ENCODE results near the gene TBXA2R.

The TBXA2R gene

DNA sequence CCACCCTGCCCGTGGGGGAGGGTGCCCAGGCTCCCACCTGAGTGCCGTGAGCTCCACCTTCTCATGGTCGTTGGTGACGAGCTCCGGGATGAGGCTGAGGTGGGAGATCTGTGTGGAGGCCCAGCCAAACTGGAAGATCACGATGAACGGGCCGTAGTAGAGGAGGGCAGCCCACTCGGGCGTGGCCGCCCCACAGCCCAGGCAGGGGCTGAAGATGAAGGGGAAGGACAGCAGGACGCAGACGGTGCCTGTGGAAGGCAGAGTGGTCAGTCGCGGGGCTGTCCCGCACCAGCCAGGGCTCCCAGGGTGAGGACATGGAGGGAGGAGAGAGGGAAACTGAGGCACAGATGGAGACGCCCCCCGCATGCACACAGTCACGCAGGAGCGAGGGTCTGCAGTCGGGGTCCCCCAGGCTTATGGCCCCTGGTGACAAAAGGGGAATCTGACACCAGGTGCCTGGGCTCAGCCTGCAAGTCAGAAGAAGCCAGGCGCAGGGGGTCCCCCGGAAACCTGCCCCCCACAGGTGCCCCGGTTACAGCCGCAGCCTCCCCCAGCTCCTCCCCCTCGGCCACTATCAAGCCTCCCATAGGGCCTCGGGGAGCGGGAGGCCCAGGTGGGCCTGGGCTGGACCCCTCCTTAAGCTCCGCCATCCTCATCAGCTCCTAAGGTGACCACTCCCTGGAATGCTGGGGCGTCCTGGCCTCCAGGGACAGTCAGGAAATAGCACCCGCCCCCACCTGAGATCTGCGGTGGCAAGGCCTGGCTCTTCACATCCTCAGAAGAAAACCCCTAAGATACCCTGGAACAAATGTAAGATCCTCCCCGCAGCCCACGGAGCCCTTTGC is 55.5 kb downstream of the TBXA2R start:
- no peak for DNase-seq

DNA sequence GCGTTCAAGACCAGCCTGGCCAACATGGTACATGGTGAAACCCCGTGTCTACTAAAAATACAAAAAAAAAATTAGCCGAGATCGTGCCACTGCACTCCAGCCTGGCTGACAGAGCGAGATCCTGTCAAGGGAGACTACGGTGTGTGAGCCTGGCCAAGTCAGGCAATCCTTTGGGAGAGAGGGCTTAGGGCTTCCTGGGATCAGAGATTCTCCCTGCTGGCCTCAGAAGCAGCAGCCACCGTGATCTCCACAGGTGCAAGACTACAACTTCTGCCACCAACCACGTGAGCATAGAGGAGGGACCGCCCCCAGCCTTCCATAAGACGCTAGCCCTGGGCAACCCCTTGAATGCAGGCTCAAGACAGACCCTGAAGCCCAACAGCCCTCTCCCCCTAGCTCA is 56.9 kb downstream of the TBXA2R start:
- DNase-seq = no peak

DNA sequence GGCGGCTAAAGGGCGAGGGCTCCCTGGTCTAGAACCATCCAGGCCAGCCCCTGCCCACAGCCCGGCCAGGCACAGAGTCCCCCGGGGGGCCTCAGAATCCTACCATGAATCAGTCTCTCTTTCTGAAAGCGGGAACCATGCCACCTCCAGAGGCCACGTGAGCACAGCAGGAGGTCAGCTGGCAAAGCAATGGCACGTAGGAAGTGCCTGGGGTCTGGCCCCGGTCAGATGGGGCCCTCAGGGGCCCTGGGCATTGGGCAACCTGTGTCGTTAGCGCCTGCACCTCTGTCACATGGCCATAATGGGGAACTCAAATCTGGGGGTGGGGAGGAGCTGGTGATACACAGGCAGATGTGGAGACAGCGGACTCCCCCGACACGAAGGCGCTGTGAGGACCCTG is 58.1 kb downstream of the TBXA2R start:
- no peak for DNase-seq

DNA sequence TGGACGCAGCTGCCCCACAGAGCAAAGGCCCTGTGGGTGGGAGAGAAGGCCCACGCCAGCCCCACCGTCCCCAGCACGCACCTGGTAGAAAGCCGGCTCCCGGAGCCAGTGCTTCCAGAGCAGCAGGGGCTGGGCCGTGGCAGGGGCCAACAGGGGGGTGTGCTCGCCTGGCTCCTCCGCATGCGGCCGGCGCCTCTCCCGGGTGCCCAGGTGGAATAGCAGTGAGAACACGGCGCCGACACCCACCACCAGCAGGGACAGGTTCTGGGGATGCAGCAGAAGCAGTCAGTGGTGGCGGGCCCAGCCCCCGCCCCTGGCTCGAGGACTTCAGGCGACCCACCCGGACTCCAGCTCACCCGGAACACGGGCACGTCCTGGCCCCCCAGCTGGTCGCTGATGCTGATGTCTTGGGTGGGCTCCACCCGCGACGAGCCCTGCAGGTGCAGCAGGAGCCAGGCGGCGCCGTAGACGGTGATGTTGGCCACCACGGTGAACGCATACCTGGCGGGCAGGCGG is 58.9 kb downstream of the TBXA2R start:
- DNase-seq = no peak

DNA sequence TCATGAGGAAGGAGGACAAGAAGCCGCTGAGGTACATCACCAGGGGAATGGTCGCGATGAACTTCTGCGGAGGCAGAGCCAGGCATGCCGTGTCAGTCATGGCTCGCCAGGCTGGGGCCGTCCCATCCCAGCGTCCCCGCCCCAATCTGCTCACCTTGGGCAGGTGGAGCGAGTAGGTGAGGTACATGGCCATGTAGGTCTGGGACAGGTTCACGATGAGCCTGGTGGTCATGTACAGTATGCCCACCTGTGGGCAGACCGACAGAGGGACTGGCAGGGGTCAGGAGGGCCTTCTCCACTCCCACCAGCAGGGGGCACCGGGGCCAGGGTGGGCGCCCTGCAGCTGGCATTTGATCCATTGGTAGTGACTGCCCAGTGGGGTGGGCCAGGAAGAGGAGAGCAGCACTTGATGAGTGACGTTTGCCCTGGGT is 59.4 kb downstream of the TBXA2R start:
- DNase-seq = peak; percentile 32

DNA sequence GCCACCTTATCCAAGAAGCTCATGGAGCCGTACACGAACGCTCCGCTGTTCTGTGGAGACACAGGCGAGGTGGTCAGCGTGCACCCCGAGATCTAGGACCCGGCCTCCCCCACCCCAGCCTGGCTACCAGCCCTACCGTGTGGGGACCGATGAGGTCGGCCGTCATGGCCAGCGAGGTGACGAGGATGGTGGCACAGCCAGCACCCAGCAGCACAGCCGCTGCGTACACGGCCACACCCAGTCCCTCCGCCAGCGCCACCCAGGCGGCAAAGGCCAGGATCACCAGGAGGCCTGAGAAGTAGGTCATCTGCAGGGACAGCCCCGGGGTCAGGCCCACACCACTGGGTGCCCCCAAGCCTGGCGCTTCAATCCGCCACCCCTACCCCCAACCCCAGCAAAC is 60.6 kb downstream of the TBXA2R start:
- no peak for DNase-seq

DNA sequence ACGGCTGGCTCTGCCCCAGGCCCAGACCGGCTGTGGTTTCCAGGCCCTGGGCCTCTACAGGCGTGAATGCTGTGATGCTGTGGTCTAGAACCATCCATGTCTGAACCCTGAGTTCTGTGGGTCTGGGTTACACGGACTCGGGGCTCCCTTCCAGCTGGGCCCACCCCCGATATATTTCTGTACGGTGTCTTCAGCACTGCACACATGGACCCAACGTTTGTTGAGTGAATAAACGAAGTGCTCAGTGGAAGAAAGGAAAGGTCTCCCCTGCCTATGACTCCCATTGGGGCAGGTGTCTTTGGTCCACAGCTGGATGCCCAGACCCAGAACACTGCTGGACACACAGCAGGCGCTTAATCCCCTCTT is 61.0 kb downstream of the TBXA2R start:
- no peak for DNase-seq

DNA sequence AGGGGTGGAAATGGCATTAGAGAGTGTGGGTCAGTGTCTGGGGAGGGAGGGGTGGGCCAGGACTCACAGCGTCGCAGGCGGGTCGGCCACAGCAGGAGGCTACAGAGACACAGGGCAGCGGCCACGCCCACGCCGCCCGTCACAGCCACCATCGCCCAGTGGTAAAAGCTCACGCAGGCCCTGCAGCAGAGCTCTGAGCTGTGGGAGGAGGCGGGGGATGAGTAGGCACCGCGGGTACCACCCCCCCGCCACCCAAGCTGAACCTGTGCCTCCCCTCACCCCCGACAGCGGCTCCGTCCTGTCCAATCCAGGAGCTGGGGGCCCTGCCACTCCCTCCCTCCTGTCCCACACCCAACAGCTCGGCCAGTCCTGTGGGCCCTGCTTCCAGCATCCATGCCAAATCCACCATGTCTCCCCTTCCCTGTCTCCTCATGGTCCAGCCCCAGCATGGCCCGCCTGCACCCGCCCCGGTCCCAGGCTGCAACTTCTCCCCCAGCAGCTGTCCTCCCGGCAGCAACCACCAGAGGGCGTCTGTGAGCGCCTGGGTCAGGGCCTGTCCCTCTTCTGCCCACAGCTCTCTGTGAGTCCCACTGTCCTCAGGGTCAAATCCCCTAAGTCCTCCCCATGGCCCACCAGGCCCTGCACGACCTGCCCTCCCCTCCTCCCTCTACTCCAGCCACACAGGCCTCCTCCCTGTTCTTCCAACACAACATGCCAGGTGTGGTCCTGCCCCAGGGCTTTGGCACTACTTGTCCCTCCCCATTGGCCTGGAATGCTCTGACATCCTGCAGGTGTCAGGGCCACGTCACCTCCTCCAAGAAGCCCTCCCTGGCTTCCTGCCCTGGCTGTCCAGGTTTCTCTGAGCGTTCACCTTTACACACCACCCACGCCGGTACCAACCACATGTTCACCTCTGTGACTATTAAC is 61.7 kb downstream of the TBXA2R start:
- peak; percentile 76 for DNase-seq

Measured in stimulated activated CD4-positive, alpha-beta T cell treated with anti-CD3 and anti-CD28 coated beads, Interleukin-1b, Interleukin-23, amount 100 ng/mL, for 48 hours (primary cell).